B cell (primary cell): ENCODE measurements around the gene FANCC. TPM values are rescaled to one million over a fixed set of nuclear protein-coding genes. Genes with fewer than 3 reads are reported as not detected.

ENCODE experiments used
- ATAC-seq: fragments of 200-7000 bp; cut with Tn5 transposase; one replicate; pipeline ENCODE4 v1.10.0; 2021; ENCODE audit warnings: low read depth, mild to moderate bottlenecking, moderate number of reproducible peaks, moderate library complexity
- CTCF ChIA-PET: fragments of 350-600 bp; sonication (Branson Sonifier 250); formaldehyde crosslinking; loops from one replicate; lab custom pipeline; 2021; ENCODE audit warnings: antibody characterized with exemption, inconsistent platforms; lab: Charles Lee
- POLR2A ChIA-PET: fragments of 350-600 bp; sonication (Branson Sonifier 250); formaldehyde crosslinking; loops from one replicate; lab custom pipeline; 2021; ENCODE audit warnings: antibody characterized with exemption; lab: Charles Lee
- DNase-seq: peaks from one replicate; pipeline ENCODE4 v3.0.0; 2013
- H2AFZ ChIP-seq: 2 replicates; pipeline ENCODE4 v1.6.1; 2012; ENCODE audit warnings: mild to moderate bottlenecking, low read depth, low read length; ENCODE audit not compliant: insufficient read depth, poor library complexity, severe bottlenecking
- H3K27ac ChIP-seq, 2 donors: 1 replicate in 1 of 2; 2 replicates in 1 of 2; pipeline ENCODE4 v1.5.1; 2012 to 2013; ENCODE audit warnings: low read length in 2 of 2, mild to moderate bottlenecking in 2 of 2, moderate library complexity in 1 of 2
- H3K27me3 ChIP-seq, 4 experiments: fragments of 200-600 bp in 1 of 4; sonication (generic) in 1 of 4; replicated peaks in 1 of 4; 1 replicate in 2 of 4; 2 replicates in 2 of 4; pipeline versions ENCODE4 v1.6.1 to v1.7.0; 2013 to 2016; ENCODE audit warnings: low read length in 3 of 4, mild to moderate bottlenecking in 2 of 4, mixed read lengths in 1 of 4, moderate library complexity in 1 of 4; ENCODE audit not compliant: insufficient read depth in 4 of 4, control insufficient read depth in 3 of 4; ENCODE audit errors: control extremely low read depth in 1 of 4
- H3K36me3 ChIP-seq, 2 experiments: replicated peaks in 1 of 2; 1 replicate in 1 of 2; 2 replicates in 1 of 2; pipeline versions ENCODE4 v1.6.1 to v1.7.1; 2013; ENCODE audit warnings: low read length in 1 of 2; ENCODE audit not compliant: insufficient read depth in 2 of 2, control insufficient read depth in 1 of 2; ENCODE audit errors: control extremely low read depth in 1 of 2, extremely low read depth in 1 of 2
- H3K4me1 ChIP-seq, 2 donors: fragments of 200-600 bp in 1 of 2; sonication (generic) in 1 of 2; 1 replicate in 1 of 2; 2 replicates in 1 of 2; pipeline versions ENCODE4 v1.5.1 to v1.6.1; 2013 to 2017; ENCODE audit warnings: low read length in 2 of 2; ENCODE audit not compliant: control insufficient read depth in 2 of 2, insufficient read depth in 2 of 2
- H3K4me2 ChIP-seq: replicated peaks from 2 replicates; pipeline ENCODE3; 2012; ENCODE audit warnings: mild to moderate bottlenecking, low read depth, low read length; ENCODE audit not compliant: poor library complexity, severe bottlenecking
- H3K4me3 ChIP-seq, 5 experiments: fragments of 200-600 bp in 1 of 5; sonication (generic) in 1 of 5; 1 replicate in 3 of 5; 2 replicates in 2 of 5; pipeline versions ENCODE4 v1.5.1 to v1.7.0; 2011 to 2016; ENCODE audit warnings: low read length in 4 of 5, mild to moderate bottlenecking in 4 of 5, low read depth in 2 of 5, control low read depth in 1 of 5, moderate library complexity in 1 of 5; ENCODE audit not compliant: insufficient read depth in 1 of 5; ENCODE audit errors: control extremely low read depth in 1 of 5, extremely low read depth in 1 of 5
- H3K79me2 ChIP-seq: fragments of 200-600 bp; sonication (generic); one replicate; pipeline ENCODE4 v1.6.0; 2016; ENCODE audit warnings: low read length; ENCODE audit not compliant: control insufficient read depth, insufficient read depth
- H3K9ac ChIP-seq: fragments of 200-600 bp; sonication (generic); 2 replicates; pipeline ENCODE4 v1.6.1; 2017; ENCODE audit warnings: mild to moderate bottlenecking, low read length, moderate library complexity
- H3K9me3 ChIP-seq, 3 donors: one replicate each; pipeline versions ENCODE4 v1.6.1 to v1.7.1; 2013; ENCODE audit warnings: low read length in 2 of 3; ENCODE audit not compliant: control insufficient read depth in 2 of 3, insufficient read depth in 1 of 3; ENCODE audit errors: control extremely low read depth in 1 of 3
- H4K20me1 ChIP-seq: 2 replicates; pipeline ENCODE4 v1.6.0; 2012; ENCODE audit warnings: mild to moderate bottlenecking, low read length; ENCODE audit not compliant: insufficient read depth, control insufficient read depth, poor library complexity, severe bottlenecking
- H3K27ac Mint-ChIP-seq: one replicate; pipeline ENCODE4 v1.8.0; 2021; ENCODE audit warnings: mixed read lengths
- H3K27me3 Mint-ChIP-seq: one replicate; pipeline ENCODE4 v1.8.0; 2021; ENCODE audit warnings: mixed read lengths
- H3K4me1 Mint-ChIP-seq: one replicate; pipeline ENCODE4 v1.8.0; 2021; ENCODE audit warnings: mixed read lengths
- H3K4me3 Mint-ChIP-seq: one replicate; pipeline ENCODE4 v1.8.0; 2021; ENCODE audit warnings: mixed read lengths
- H3K9me3 Mint-ChIP-seq: one replicate; pipeline ENCODE4 v1.8.0; 2022; ENCODE audit warnings: mixed read lengths; ENCODE audit not compliant: insufficient read depth
- CTCF ChIP-seq: fragments of 200-600 bp; IDR thresholded peaks from one replicate; pipeline ENCODE4 v1.8.0; 2022; ENCODE audit warnings: antibody characterized with exemption, mild to moderate bottlenecking
- EZH2 ChIP-seq: IDR thresholded peaks from 2 replicates; pipeline ENCODE4 v1.6.1; 2012; ENCODE audit warnings: borderline replicate concordance, low read depth, mild to moderate bottlenecking, moderate library complexity, low read length; ENCODE audit not compliant: insufficient read depth, poor library complexity, severe bottlenecking
- WGBS: methylation state at CpG from one replicate; pipeline ENCODE4 v1.1.5; 2013; ENCODE audit warnings: missing lambda C conversion rate; ENCODE audit not compliant: insufficient coverage; 5-methylcytosine and 5-hydroxymethylcytosine counted together
- intact Hi-C: fragments of 100-400 bp; cut with micrococcal nuclease; formaldehyde crosslinking; loops from one replicate; pipeline ENCODE4 v1.10.0; 2022
- polyA plus RNA-seq: library from polyadenylated mRNA; depleted of rRNA; stranded (reverse); fragments of >200 nt; gene quantifications from 2 replicates; pipeline ENCODE4 v1.2.3, GENCODE V29; 2012
- total RNA-seq, 2 donors: library from RNA; stranded (reverse); fragments of 120-200 nt in 1 of 2; gene quantifications; 1 replicate in 1 of 2; 2 replicates in 1 of 2; pipeline versions ENCODE4 v1.2.3 to v1.2.4, GENCODE V29; 2013 to 2022

Gene FANCC
- total and polyA plus RNA-seq, 2 donors (not counting 1 experiment from before 2014, with no cell fraction given): 1.8 to 11.1 TPM

- no peak overlapping the region for H2AFZ ChIP-seq
- H3K79me2 ChIP-seq: no peaks in the 10 kb centered on the region
- no peaks in the 10 kb centered on the region for H3K36me3 ChIP-seq
- Mint-ChIP-seq H3K9me3 (no peaks in the 10 kb centered on the region), H3K4me1 (peaks cover 10% of the 10 kb centered on the region), H3K4me3 (no peak overlapping the region), H3K27me3 (no peaks in the 10 kb centered on the region), H3K27ac (no peak overlapping the region)
- ATAC-seq (no peak), DNase-seq (no peak)
- H3K27ac ChIP-seq: no peak overlapping the region
- no peak overlapping the region for H3K4me3 ChIP-seq
- H3K9me3 ChIP-seq: peaks cover 0 to 10% (median 0%) of the 10 kb centered on the region in 3 donors
- no peaks in the 10 kb centered on the region for H3K27me3 ChIP-seq
- no peak overlapping the region for H3K9ac ChIP-seq
- CTCF ChIA-PET: interaction anchor here (0.6 kb wide), 1 partner anchor 17 kb away, joined by 3 read pairs; no protein-coding TSS in a partner anchor
- H3K4me2 ChIP-seq: no peak overlapping the region
- 34% methylated on average over 8 of the region's 9 CpGs for WGBS
- TF ChIP-seq CTCF (no peak), EZH2 (no peak)
- H3K4me1 ChIP-seq: no peaks in the 10 kb centered on the region
- POLR2A ChIA-PET: no interaction called here
- intact Hi-C loops: no loop called here
- no peaks in the 10 kb centered on the region for H4K20me1 ChIP-seq
Measured at GRCh38 chr9:95250462-95251221, 66.9 kb downstream of the FANCC start.

- Mint-ChIP-seq H3K27me3 (no peaks in the 10 kb centered on the region), H3K27ac (no peak overlapping the region), H3K4me3 (no peak overlapping the region), H3K4me1 (peaks cover 10% of the 10 kb centered on the region), H3K9me3 (no peaks in the 10 kb centered on the region)
- H3K27ac ChIP-seq: no peak overlapping the region
- intact Hi-C loops: no loop called here
- WGBS: 100% methylated on average over 2 of the region's 2 CpGs
- no peak overlapping the region for H3K4me3 ChIP-seq
- ATAC-seq: no peak
- H3K4me2 ChIP-seq: no peak overlapping the region
- no peaks in the 10 kb centered on the region for H3K27me3 ChIP-seq
- TF ChIP-seq EZH2 (no peak), CTCF (no peak)
- H3K9me3 ChIP-seq: peaks cover 0 to 7% (median 0%) of the 10 kb centered on the region in 3 donors
- H4K20me1 ChIP-seq: no peaks in the 10 kb centered on the region
- DNase-seq: no peak
- no peak overlapping the region for H2AFZ ChIP-seq
- CTCF ChIA-PET: no interaction called here
- no peak overlapping the region for H3K9ac ChIP-seq
- H3K4me1 ChIP-seq: no peaks in the 10 kb centered on the region
- POLR2A ChIA-PET: no interaction called here
- no peaks in the 10 kb centered on the region for H3K36me3 ChIP-seq
- H3K79me2 ChIP-seq: no peaks in the 10 kb centered on the region
Measured at GRCh38 chr9:95249986-95250385, 67.5 kb downstream of the FANCC start.
